ENCODE data around the gene PTPN13.

Gene PTPN13

GRCh38 chr4:86816501-86817273 lies 222.6 kb downstream of the PTPN13 start:
- Mint-ChIP-seq H3K4me3 (no peak overlapping the region), H3K4me1 (no peaks in the 10 kb centered on the region)
- CTCF ChIA-PET = no interaction called here

DNA sequence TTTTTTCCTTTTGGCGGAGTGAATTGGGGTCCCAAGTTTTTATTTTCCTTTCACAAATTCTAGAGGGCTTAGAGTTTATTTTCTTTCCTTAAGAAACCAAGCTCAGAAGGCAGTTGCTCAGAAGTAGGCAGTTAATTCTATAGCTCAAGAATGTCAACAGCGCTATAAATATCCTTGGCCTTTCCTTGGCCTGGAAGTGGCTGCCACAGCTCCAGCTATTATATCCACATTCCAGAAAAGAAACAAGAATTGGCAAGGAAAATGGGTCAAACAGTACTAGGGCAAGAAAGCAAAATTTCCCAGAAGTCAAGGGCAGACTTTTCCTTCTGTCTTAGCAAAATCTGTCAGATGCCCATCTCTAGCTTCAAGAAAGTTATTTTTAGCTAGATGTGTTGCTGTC lies 224.1 kb downstream of the PTPN13 start:
- H3K4me1 Mint-ChIP-seq = no peaks in the 10 kb centered on the region
- CTCF ChIA-PET = interaction anchor here (1.2 kb wide), 1 partner anchor 10 kb away, joined by 3 read pairs; no protein-coding TSS in a partner anchor

More at GRCh38 chr4:86816501-86817273, 222.6 kb downstream of the PTPN13 start:
- no peaks in the 10 kb centered on the region for H3K36me3 Mint-ChIP-seq
- peaks cover 3% of the 10 kb centered on the region for H3K9me3 Mint-ChIP-seq
- H3K27me3 Mint-ChIP-seq = no peaks in the 10 kb centered on the region
- H3K27ac Mint-ChIP-seq = no peak overlapping the region
- no peak for DNase-seq

DNA sequence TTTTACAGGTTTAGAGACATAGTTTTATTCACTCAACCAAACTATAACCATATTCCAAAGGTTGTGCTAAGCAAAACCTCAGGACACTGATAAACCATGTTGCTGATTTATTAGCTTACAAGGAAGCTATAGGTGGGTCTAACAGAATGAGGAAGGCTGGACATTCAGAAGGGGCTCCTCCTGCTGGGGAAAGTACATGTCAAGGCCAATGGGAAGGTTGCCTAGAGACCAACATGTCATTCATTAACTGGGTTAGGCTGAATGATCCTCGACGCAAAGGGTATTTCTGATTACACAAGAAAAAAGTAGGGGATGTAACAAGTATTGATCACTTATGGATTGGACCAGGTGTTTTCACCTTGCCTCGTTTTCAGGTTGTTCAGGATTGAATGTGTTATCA lies 224.7 kb downstream of the PTPN13 start:
- peaks cover 3% of the 10 kb centered on the region for H3K9me3 Mint-ChIP-seq
- no peak overlapping the region for H3K27ac Mint-ChIP-seq
- H3K4me3 Mint-ChIP-seq = no peak overlapping the region
- H3K36me3 Mint-ChIP-seq = no peaks in the 10 kb centered on the region
- no peaks in the 10 kb centered on the region for H3K4me1 Mint-ChIP-seq
- DNase-seq = no peak
- no peaks in the 10 kb centered on the region for H3K27me3 Mint-ChIP-seq
- CTCF ChIA-PET = no interaction called here

More for the DNA sequence above, 224.1 kb downstream of the PTPN13 start:
- no peak overlapping the region for H3K27ac Mint-ChIP-seq
- H3K4me3 Mint-ChIP-seq = no peak overlapping the region
- H3K36me3 Mint-ChIP-seq = no peaks in the 10 kb centered on the region
- DNase-seq = no peak
- peaks cover 3% of the 10 kb centered on the region for H3K9me3 Mint-ChIP-seq
- no peaks in the 10 kb centered on the region for H3K27me3 Mint-ChIP-seq

- Mint-ChIP-seq H3K9me3 (peaks cover 3% of the 10 kb centered on the region), H3K27me3 (no peaks in the 10 kb centered on the region)
- no peak for DNase-seq
These were observed 225.4 kb downstream of the PTPN13 start for GRCh38 chr4:86819561-86819960.

GRCh38 chr4:86821151-86821550 lies 227.0 kb downstream of the PTPN13 start:
- CTCF ChIA-PET = no interaction called here
- Mint-ChIP-seq H3K27ac (no peak overlapping the region), H3K36me3 (no peaks in the 10 kb centered on the region), H3K27me3 (no peaks in the 10 kb centered on the region), H3K9me3 (no peaks in the 10 kb centered on the region), H3K4me3 (no peak overlapping the region), H3K4me1 (no peaks in the 10 kb centered on the region)
- no peak for DNase-seq

More at GRCh38 chr4:86819561-86819960, 225.4 kb downstream of the PTPN13 start:
- CTCF ChIA-PET = no interaction called here
- Mint-ChIP-seq H3K4me3 (no peak overlapping the region), H3K4me1 (no peaks in the 10 kb centered on the region), H3K27ac (no peak overlapping the region), H3K36me3 (no peaks in the 10 kb centered on the region)

- no peak for DNase-seq
- Mint-ChIP-seq H3K36me3 (no peaks in the 10 kb centered on the region), H3K9me3 (no peaks in the 10 kb centered on the region), H3K4me3 (no peak overlapping the region), H3K27me3 (no peaks in the 10 kb centered on the region), H3K27ac (no peak overlapping the region), H3K4me1 (no peaks in the 10 kb centered on the region)
- CTCF ChIA-PET = no interaction called here
These were observed 228.0 kb downstream of the PTPN13 start for GRCh38 chr4:86822136-86822535.

GRCh38 chr4:86825511-86825910 lies 231.4 kb downstream of the PTPN13 start:
- Mint-ChIP-seq H3K4me3 (no peak overlapping the region), H3K4me1 (no peaks in the 10 kb centered on the region), H3K9me3 (no peaks in the 10 kb centered on the region), H3K27ac (no peak overlapping the region), H3K36me3 (no peaks in the 10 kb centered on the region), H3K27me3 (no peaks in the 10 kb centered on the region)
- CTCF ChIA-PET = no interaction called here
- no peak for DNase-seq

DNA sequence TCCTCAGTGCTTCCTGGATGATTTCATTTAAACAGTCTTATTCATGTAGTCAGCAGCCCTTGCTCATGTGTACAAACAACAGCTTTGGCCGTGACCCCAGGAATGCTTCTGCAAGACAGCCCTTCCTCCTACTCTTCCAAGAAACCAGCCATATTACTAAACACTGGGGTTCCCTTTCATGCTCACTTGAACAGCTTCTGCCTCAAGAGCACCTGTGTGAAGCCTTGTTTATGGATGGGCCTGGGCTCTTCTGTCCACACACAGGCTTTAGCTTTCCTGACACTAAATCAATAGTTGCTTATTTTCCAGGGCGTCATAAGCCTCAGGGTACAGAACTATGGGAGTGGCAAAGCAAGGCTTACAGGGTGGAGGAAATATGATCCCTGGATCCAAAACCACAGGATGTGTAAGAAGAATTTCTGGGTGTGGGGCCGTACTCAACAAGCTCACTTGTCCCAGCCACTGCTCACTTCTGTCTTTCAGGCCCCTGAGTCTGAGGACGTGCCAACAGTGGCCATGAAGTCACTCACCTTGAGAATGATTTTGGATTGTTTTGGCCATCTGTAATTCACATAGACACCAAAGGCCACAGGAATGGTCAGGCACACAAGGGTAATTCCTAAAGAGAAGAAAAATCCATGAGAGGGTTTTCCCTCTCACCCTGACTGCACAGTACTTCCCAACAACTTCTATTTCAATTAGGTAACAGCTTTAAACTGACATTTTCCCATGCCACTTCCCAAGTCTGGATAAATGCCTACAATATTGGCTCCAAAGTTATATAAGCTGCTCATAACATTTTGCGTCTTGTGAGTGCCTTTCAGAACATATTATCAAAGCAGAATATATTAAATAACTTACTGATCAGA lies 237.4 kb downstream of the PTPN13 start:
- Mint-ChIP-seq H3K9me3 (no peaks in the 10 kb centered on the region), H3K4me1 (no peaks in the 10 kb centered on the region), H3K27ac (no peak overlapping the region), H3K36me3 (no peaks in the 10 kb centered on the region), H3K27me3 (peaks cover 9% of the 10 kb centered on the region), H3K4me3 (no peak overlapping the region)
- DNase-seq = no peak
- CTCF ChIA-PET = no interaction called here

- H3K4me1 Mint-ChIP-seq = no peaks in the 10 kb centered on the region
- DNase-seq = no peak
- H3K27ac Mint-ChIP-seq = no peak overlapping the region
- CTCF ChIA-PET = interaction anchor here (1.1 kb wide), 1 partner anchor 335 kb away, joined by 3 read pairs; no protein-coding TSS in a partner anchor
- H3K27me3 Mint-ChIP-seq = peaks cover 9% of the 10 kb centered on the region
- no peak overlapping the region for H3K4me3 Mint-ChIP-seq
- no peaks in the 10 kb centered on the region for H3K36me3 Mint-ChIP-seq
- H3K9me3 Mint-ChIP-seq = no peaks in the 10 kb centered on the region
These were observed 239.5 kb downstream of the PTPN13 start for GRCh38 chr4:86833615-86834014.

- Mint-ChIP-seq H3K27ac (no peak overlapping the region), H3K27me3 (peaks cover 9% of the 10 kb centered on the region), H3K9me3 (no peaks in the 10 kb centered on the region), H3K36me3 (no peaks in the 10 kb centered on the region), H3K4me1 (no peaks in the 10 kb centered on the region), H3K4me3 (no peak overlapping the region)
- CTCF ChIA-PET = no interaction called here
- DNase-seq = no peak
These were observed 240.8 kb downstream of the PTPN13 start for GRCh38 chr4:86834901-86835300.

- H3K36me3 Mint-ChIP-seq = no peaks in the 10 kb centered on the region
These were observed 241.6 kb downstream of the PTPN13 start for GRCh38 chr4:86835677-86836076.

GRCh38 chr4:86837691-86838503 lies 243.8 kb downstream of the PTPN13 start:
- H3K9me3 Mint-ChIP-seq = no peaks in the 10 kb centered on the region
- no peaks in the 10 kb centered on the region for H3K36me3 Mint-ChIP-seq
- no peak for DNase-seq
- H3K4me1 Mint-ChIP-seq = no peaks in the 10 kb centered on the region
- CTCF ChIA-PET = no interaction called here
- H3K27ac Mint-ChIP-seq = no peak overlapping the region
- peaks cover 9% of the 10 kb centered on the region for H3K27me3 Mint-ChIP-seq
- H3K4me3 Mint-ChIP-seq = no peak overlapping the region

More at GRCh38 chr4:86835677-86836076, 241.6 kb downstream of the PTPN13 start:
- Mint-ChIP-seq H3K4me1 (no peaks in the 10 kb centered on the region), H3K27ac (no peak overlapping the region), H3K27me3 (peaks cover 9% of the 10 kb centered on the region), H3K4me3 (no peak overlapping the region), H3K9me3 (no peaks in the 10 kb centered on the region)
- DNase-seq = no peak
- CTCF ChIA-PET = no interaction called here

DNA sequence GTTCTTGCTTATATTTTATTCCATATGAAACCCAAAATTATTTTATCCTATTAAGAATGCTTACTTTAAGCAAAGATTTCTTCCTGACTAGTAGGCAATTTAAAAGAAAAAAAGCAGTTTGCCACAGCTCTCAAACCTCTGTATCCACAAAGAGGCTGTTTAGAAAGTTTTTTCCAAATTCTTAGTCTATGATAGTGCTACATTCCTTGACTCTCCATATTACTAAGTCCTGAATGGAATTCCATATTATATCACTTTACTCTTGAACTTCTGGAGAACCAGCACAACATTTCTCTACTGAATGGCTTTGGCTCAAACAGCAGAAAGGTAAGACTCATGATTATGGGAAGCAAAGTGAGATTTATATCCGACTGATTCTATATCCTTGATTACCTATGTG lies 246.7 kb downstream of the PTPN13 start:
- CTCF ChIA-PET = no interaction called here
- H3K36me3 Mint-ChIP-seq = no peaks in the 10 kb centered on the region
- no peak overlapping the region for H3K4me3 Mint-ChIP-seq
- H3K27ac Mint-ChIP-seq = no peak overlapping the region
- no peak for DNase-seq
- no peaks in the 10 kb centered on the region for H3K27me3 Mint-ChIP-seq
- H3K4me1 Mint-ChIP-seq = no peaks in the 10 kb centered on the region
- no peaks in the 10 kb centered on the region for H3K9me3 Mint-ChIP-seq

DNA sequence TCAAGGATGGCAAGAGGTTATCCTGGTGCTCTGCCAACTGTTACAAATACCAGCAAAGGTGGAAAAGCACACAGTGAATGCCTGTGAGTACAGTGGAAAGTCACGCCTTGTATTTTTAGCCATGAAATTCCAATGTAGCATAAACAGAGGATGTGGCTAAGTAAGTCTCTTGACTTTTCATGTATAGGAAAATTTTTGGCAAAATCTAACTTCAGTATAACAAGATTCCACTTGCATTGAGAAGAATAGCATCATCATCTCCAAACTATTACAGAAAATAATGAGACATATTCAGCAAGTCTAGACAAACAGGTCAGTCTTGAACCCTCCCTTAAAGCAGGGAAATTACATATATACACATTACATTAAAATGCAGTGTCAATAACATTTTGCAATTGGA lies 247.2 kb downstream of the PTPN13 start:
- no peaks in the 10 kb centered on the region for H3K9me3 Mint-ChIP-seq
- H3K36me3 Mint-ChIP-seq = no peaks in the 10 kb centered on the region
- H3K27me3 Mint-ChIP-seq = no peaks in the 10 kb centered on the region
- H3K4me3 Mint-ChIP-seq = no peak overlapping the region
- no peak overlapping the region for H3K27ac Mint-ChIP-seq
- no peaks in the 10 kb centered on the region for H3K4me1 Mint-ChIP-seq
- CTCF ChIA-PET = no interaction called here
- DNase-seq = no peak

Measured in activated naive CD4-positive, alpha-beta T cell treated with anti-CD3 and anti-CD28 coated beads, Interleukin-2, amount 10 ng/mL, durations not matched to agents 7 days and 5 days (primary cell).